ENCODE results near the gene UBL4B.

UBL4B gene

GRCh38 chr1:110084227-110085078, 27.8 kb upstream of the UBL4B start:
- DNase-seq (ENCODE audit: low read depth) = no peak

GRCh38 chr1:110085671-110086070, 26.6 kb upstream of the UBL4B start:
- DNase-seq (ENCODE audit: low read depth) = no peak

GRCh38 chr1:110086961-110087360, 25.3 kb upstream of the UBL4B start:
- DNase-seq (ENCODE audit: low read depth) = no peak

GRCh38 chr1:110087812-110088738, 24.2 kb upstream of the UBL4B start:
- DNase-seq (ENCODE audit: low read depth) = no peak

- DNase-seq (ENCODE audit: low read depth) = no peak
Measured at GRCh38 chr1:110088739-110089316, 23.4 kb upstream of the UBL4B start.

- no peak for DNase-seq (ENCODE audit: low read depth)
Measured at GRCh38 chr1:110089561-110090275, 22.5 kb upstream of the UBL4B start.

- DNase-seq (ENCODE audit: low read depth) = no peak
Measured at GRCh38 chr1:110091381-110091780, 20.9 kb upstream of the UBL4B start.

GRCh38 chr1:110091791-110092190, 20.5 kb upstream of the UBL4B start:
- DNase-seq (ENCODE audit: low read depth) = no peak

GRCh38 chr1:110092991-110093390, 19.3 kb upstream of the UBL4B start:
- no peak for DNase-seq (ENCODE audit: low read depth)

- DNase-seq (ENCODE audit: low read depth) = no peak
Measured at GRCh38 chr1:110094931-110095654, 17.1 kb upstream of the UBL4B start.

GRCh38 chr1:110097507-110098221, 14.6 kb upstream of the UBL4B start:
- no peak for DNase-seq (ENCODE audit: low read depth)

- DNase-seq (ENCODE audit: low read depth) = no peak
Measured at GRCh38 chr1:110098222-110099026, 13.8 kb upstream of the UBL4B start.

- no peak for DNase-seq (ENCODE audit: low read depth)
Measured at GRCh38 chr1:110100335-110100734, 11.9 kb upstream of the UBL4B start.

- no peak for DNase-seq (ENCODE audit: low read depth)
Measured at GRCh38 chr1:110102081-110102480, 10.2 kb upstream of the UBL4B start.

- DNase-seq (ENCODE audit: low read depth) = peak; percentile 69
Measured at GRCh38 chr1:110106013-110106941, 6.0 kb upstream of the UBL4B start.

GRCh38 chr1:110107867-110108469, 4.3 kb upstream of the UBL4B start:
- DNase-seq (ENCODE audit: low read depth) = no peak

- no peak for DNase-seq (ENCODE audit: low read depth)
Measured at GRCh38 chr1:110111081-110111480, 1.2 kb upstream of the UBL4B start.

- DNase-seq (ENCODE audit: low read depth) = no peak
Measured at GRCh38 chr1:110112656-110113055, 413 bp downstream of the UBL4B start.
